HUES64 (cell line): ENCODE results near the gene NRL.

Source experiments
- H3K27ac ChIP-seq: 2 replicates; pipeline ENCODE4 v1.7.0; 2013; ENCODE audit warnings: low read depth, low read length, inconsistent platforms
- H3K27me3 ChIP-seq: 2 replicates; pipeline ENCODE4 v1.6.1; 2013; ENCODE audit warnings: mild to moderate bottlenecking, low read length; ENCODE audit not compliant: insufficient read depth
- H3K36me3 ChIP-seq: 2 replicates; pipeline ENCODE4 v1.6.1; 2013; ENCODE audit warnings: mild to moderate bottlenecking, low read length; ENCODE audit not compliant: insufficient read depth
- H3K4me1 ChIP-seq: 2 replicates; pipeline ENCODE4 v1.6.1; 2013; ENCODE audit warnings: mild to moderate bottlenecking, low read length, moderate library complexity; ENCODE audit not compliant: insufficient read depth
- H3K4me3 ChIP-seq: 2 replicates; pipeline ENCODE4 v1.5.1; 2013; ENCODE audit warnings: mild to moderate bottlenecking, low read length, moderate library complexity
- H3K9ac ChIP-seq: 2 replicates; pipeline ENCODE4 v1.6.1; 2013; ENCODE audit warnings: mild to moderate bottlenecking, low read depth, low read length
- H3K9me3 ChIP-seq: 2 replicates; pipeline ENCODE4 v1.6.1; 2013; ENCODE audit warnings: low read depth, low read length; ENCODE audit not compliant: insufficient read depth
- WGBS: fragments of 150-250, 120-280 bp; methylation state at CpG from one replicate; pipeline ENCODE4 v1.1.7; 2013; ENCODE audit warnings: missing lambda C conversion rate; 5-methylcytosine and 5-hydroxymethylcytosine counted together

The NRL gene

GRCh38 chr14:24121210-24121609 lies 6.5 kb upstream of the NRL start:
- 96% methylated on average over 8 of the region's 8 CpGs for WGBS
- no peak overlapping the region for H3K4me3 ChIP-seq

GRCh38 chr14:24119691-24120090 lies 4.9 kb upstream of the NRL start:
- Histone ChIP-seq H3K27ac (no peak overlapping the region), H3K36me3 (peaks cover 64% of the 10 kb centered on the region), H3K9ac (no peak overlapping the region), H3K4me3 (no peak overlapping the region), H3K4me1 (peaks cover 5% of the 10 kb centered on the region; the same call in 1 of the 2 replicates), H3K9me3 (no peaks in the 10 kb centered on the region), H3K27me3 (no peaks in the 10 kb centered on the region)
- WGBS, result 94% methylated on average over 6 of the region's 6 CpGs

More at GRCh38 chr14:24121210-24121609, 6.5 kb upstream of the NRL start:
- no peaks in the 10 kb centered on the region for H3K9me3 ChIP-seq
- H3K36me3 ChIP-seq, result peaks cover 64% of the 10 kb centered on the region
- no peaks in the 10 kb centered on the region for H3K4me1 ChIP-seq
- no peaks in the 10 kb centered on the region for H3K27me3 ChIP-seq
- no peak overlapping the region for H3K9ac ChIP-seq
- H3K27ac ChIP-seq, result no peak overlapping the region

- H3K27ac ChIP-seq, result no peak overlapping the region
- no peaks in the 10 kb centered on the region for H3K9me3 ChIP-seq
- no peaks in the 10 kb centered on the region for H3K27me3 ChIP-seq
- WGBS, result 91% methylated on average over 6 of the region's 6 CpGs
- H3K4me1 ChIP-seq, result peaks cover 5% of the 10 kb centered on the region; the same call in 1 of the 2 replicates
- H3K9ac ChIP-seq, result no peak overlapping the region
- H3K36me3 ChIP-seq, result peaks cover 49% of the 10 kb centered on the region
- H3K4me3 ChIP-seq, result no peak overlapping the region
These were observed 2.4 kb upstream of the NRL start for GRCh38 chr14:24117179-24117578.

- WGBS, result 93% methylated on average over 6 of the region's 6 CpGs
- Histone ChIP-seq H3K9ac (0 out of 2 replicates have a peak overlapping the region, but pooled peaks have one; percentile 67), H3K4me3 (peak overlapping the region; percentile 89)
These were observed 1.5 kb upstream of the NRL start for GRCh38 chr14:24116128-24116814.

GRCh38 chr14:24115422-24116127 lies 826 bp upstream of the NRL start:
- H3K27ac ChIP-seq, result peak overlapping the region; percentile 53; the same call in 1 of the 2 replicates

More at GRCh38 chr14:24116128-24116814, 1.5 kb upstream of the NRL start:
- Histone ChIP-seq H3K27ac (no peak overlapping the region), H3K4me1 (peaks cover 5% of the 10 kb centered on the region; the same call in 1 of the 2 replicates), H3K36me3 (peaks cover 44% of the 10 kb centered on the region), H3K9me3 (no peaks in the 10 kb centered on the region), H3K27me3 (no peaks in the 10 kb centered on the region)

GRCh38 chr14:24113801-24114531 lies 783 bp downstream of the NRL start:
- Histone ChIP-seq H3K9me3 (no peaks in the 10 kb centered on the region), H3K4me3 (peak overlapping the region; percentile 89), H3K9ac (peak overlapping the region; percentile 70), H3K4me1 (peaks cover 5% of the 10 kb centered on the region; the same call in 1 of the 2 replicates), H3K27me3 (no peaks in the 10 kb centered on the region), H3K27ac (peak overlapping the region; percentile 94), H3K36me3 (peaks cover 24% of the 10 kb centered on the region)
- WGBS, result under 1% methylated on average over 42 of the region's 42 CpGs

More at GRCh38 chr14:24115422-24116127, 826 bp upstream of the NRL start:
- H3K4me1 ChIP-seq, result peaks cover 5% of the 10 kb centered on the region; the same call in 1 of the 2 replicates
- peak overlapping the region; percentile 67 for H3K9ac ChIP-seq
- peak overlapping the region; percentile 89 for H3K4me3 ChIP-seq
- 8% methylated on average over 14 of the region's 14 CpGs for WGBS
- no peaks in the 10 kb centered on the region for H3K27me3 ChIP-seq
- no peaks in the 10 kb centered on the region for H3K9me3 ChIP-seq
- peaks cover 37% of the 10 kb centered on the region for H3K36me3 ChIP-seq

GRCh38 chr14:24113379-24113800 lies 1.4 kb downstream of the NRL start:
- Histone ChIP-seq H3K27me3 (no peaks in the 10 kb centered on the region), H3K36me3 (peaks cover 19% of the 10 kb centered on the region), H3K9me3 (no peaks in the 10 kb centered on the region), H3K4me1 (peaks cover 5% of the 10 kb centered on the region; the same call in 1 of the 2 replicates), H3K9ac (peak overlapping the region; percentile 70), H3K4me3 (peak overlapping the region; percentile 89), H3K27ac (peak overlapping the region; percentile 94; the same call in 1 of the 2 replicates)
- 19% methylated on average over 15 of the region's 15 CpGs for WGBS

GRCh38 chr14:24110523-24110922 lies 4.2 kb downstream of the NRL start:
- Histone ChIP-seq H3K4me3 (no peak overlapping the region), H3K9ac (no peak overlapping the region), H3K4me1 (no peaks in the 10 kb centered on the region; the same call in 1 of the 2 replicates), H3K36me3 (no peaks in the 10 kb centered on the region), H3K9me3 (no peaks in the 10 kb centered on the region), H3K27me3 (no peaks in the 10 kb centered on the region), H3K27ac (no peak overlapping the region)
- 100% methylated on average over 1 of the region's 1 CpG for WGBS

GRCh38 chr14:24110060-24110459 lies 4.7 kb downstream of the NRL start:
- H3K9ac ChIP-seq, result no peak overlapping the region
- H3K4me3 ChIP-seq, result no peak overlapping the region
- H3K27ac ChIP-seq, result no peak overlapping the region
- no peaks in the 10 kb centered on the region for H3K27me3 ChIP-seq
- no peaks in the 10 kb centered on the region for H3K36me3 ChIP-seq
- H3K4me1 ChIP-seq, result no peaks in the 10 kb centered on the region
- WGBS, result 88% methylated on average over 9 of the region's 9 CpGs
- H3K9me3 ChIP-seq, result no peaks in the 10 kb centered on the region

- peaks cover 7% of the 10 kb centered on the region for H3K36me3 ChIP-seq
- H3K4me1 ChIP-seq, result no peaks in the 10 kb centered on the region
- no peak overlapping the region for H3K27ac ChIP-seq
- no peaks in the 10 kb centered on the region for H3K27me3 ChIP-seq
- no peak overlapping the region for H3K4me3 ChIP-seq
- H3K9ac ChIP-seq, result no peak overlapping the region
- 57% methylated on average over 5 of the region's 5 CpGs for WGBS
- H3K9me3 ChIP-seq, result peaks cover 5% of the 10 kb centered on the region; the same call in 1 of the 2 replicates
These were observed 6.3 kb downstream of the NRL start for GRCh38 chr14:24108336-24108874.
